ENCODE measurements around the gene SETD3. TPM values are rescaled to one million over a fixed set of nuclear protein-coding genes. Genes with fewer than 3 reads are reported as not detected.

SETD3 gene
- total RNA-seq, 1 donor from 2014 or later, result 54.2 TPM

DNA sequence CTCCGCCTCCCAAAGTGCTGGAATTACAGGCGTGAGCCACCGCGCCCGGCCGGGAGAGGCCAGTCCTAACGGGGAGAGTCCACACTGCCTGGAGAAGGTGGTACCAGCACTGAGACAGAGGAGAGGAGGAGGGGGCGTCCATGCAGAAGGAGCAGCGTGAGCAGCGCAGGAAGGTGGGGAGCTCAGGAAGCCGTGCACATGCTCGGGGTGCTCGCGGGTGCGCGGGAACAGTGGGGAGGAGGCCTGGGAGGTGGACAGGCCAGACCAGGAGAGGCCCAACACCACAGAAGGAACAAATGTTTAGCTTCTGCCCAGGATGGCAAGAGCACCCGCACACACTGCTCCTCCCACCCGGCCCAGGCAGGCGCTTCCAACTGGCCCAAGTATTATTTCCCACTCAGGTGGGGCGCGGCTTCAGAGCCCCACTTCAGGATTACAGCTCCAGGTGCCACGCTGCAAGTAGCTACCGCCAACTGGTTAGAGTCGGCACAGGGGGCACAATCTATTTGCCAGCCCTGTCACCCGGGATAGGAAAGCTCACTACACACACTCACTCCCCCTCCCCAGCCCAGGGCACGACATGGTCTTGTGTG, 127.9 kb downstream of the SETD3 start:
- Mint-ChIP-seq H3K36me3 (ENCODE audit: low read depth) (no peaks in the 10 kb centered on the region), H3K4me3 (ENCODE audit: unreplicated experiment) (no peak overlapping the region), H3K4me1 (ENCODE audit: low read depth) (no peaks in the 10 kb centered on the region), H3K27me3 (ENCODE audit: low read depth) (no peaks in the 10 kb centered on the region), H3K27ac (ENCODE audit: unreplicated experiment) (no peak overlapping the region), H3K9me3 (ENCODE audit: low read depth) (no peaks in the 10 kb centered on the region)
- peak; percentile 86 for DNase-seq (ENCODE audit: low spot score)
- no peak for TF ChIP-seq CTCF (IDR thresholded peaks at IDR 0.05)

- no peaks in the 10 kb centered on the region for H3K9me3 Mint-ChIP-seq (ENCODE audit: low read depth)
- H3K36me3 Mint-ChIP-seq (ENCODE audit: low read depth), result no peaks in the 10 kb centered on the region
- TF ChIP-seq CTCF (IDR thresholded peaks at IDR 0.05), result peak; percentile 26
- H3K27ac Mint-ChIP-seq (ENCODE audit: unreplicated experiment), result no peak overlapping the region
- DNase-seq (ENCODE audit: low spot score), result no peak
- H3K4me3 Mint-ChIP-seq (ENCODE audit: unreplicated experiment), result no peak overlapping the region
- H3K4me1 Mint-ChIP-seq (ENCODE audit: low read depth), result peaks cover 3% of the 10 kb centered on the region
- peaks cover 3% of the 10 kb centered on the region for H3K27me3 Mint-ChIP-seq (ENCODE audit: low read depth)
Measured at GRCh38 chr14:99351166-99352007, 129.3 kb downstream of the SETD3 start.

- Mint-ChIP-seq H3K27ac (ENCODE audit: unreplicated experiment) (no peak overlapping the region), H3K36me3 (ENCODE audit: low read depth) (peaks cover 2% of the 10 kb centered on the region), H3K4me1 (ENCODE audit: low read depth) (peaks cover 6% of the 10 kb centered on the region), H3K27me3 (ENCODE audit: low read depth) (peaks cover 9% of the 10 kb centered on the region), H3K9me3 (ENCODE audit: low read depth) (no peaks in the 10 kb centered on the region), H3K4me3 (ENCODE audit: unreplicated experiment) (no peak overlapping the region)
- no peak for TF ChIP-seq CTCF (IDR thresholded peaks at IDR 0.05)
- no peak for DNase-seq (ENCODE audit: low spot score)
Measured at GRCh38 chr14:99350751-99351150, 129.9 kb downstream of the SETD3 start.

DNA sequence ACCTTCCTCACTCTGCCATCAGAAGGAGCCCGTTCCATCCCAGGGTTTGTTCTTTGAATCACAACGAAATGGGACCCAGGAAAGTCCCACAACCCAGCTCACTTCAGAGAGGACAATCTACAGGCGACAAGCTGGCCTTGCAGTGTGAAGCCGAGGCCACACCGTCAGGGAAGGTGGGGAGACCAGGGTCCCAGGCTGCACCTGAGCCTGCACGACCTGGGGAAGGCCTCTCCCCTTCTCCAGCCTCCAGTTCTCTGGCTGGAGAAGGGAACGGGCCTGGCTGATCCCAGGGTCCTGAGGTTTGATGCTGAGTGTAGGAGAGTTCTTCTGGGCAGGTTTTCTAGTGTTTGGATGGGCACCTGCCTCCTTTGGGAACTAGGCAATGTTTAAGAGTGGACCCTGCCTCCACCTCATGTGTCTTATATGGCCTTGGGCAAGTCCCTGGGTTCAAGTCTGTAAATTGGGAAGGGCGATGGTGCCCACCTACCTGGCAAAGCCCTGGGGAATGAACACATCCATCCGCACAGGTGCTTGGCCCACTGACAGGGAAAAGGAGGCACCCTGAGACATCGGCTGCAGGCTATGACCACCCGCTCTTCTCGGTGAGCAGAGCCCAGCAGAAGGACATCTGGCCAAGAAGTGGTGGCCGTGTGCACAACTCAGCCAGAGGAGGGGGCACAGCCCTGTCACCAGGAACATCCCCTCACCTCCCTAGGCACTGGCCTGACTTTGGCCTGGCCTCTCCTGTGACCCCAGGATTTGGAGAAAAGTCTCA, 130.8 kb downstream of the SETD3 start:
- peak; percentile 72 for DNase-seq (ENCODE audit: low spot score)
- Mint-ChIP-seq H3K4me3 (ENCODE audit: unreplicated experiment) (no peak overlapping the region), H3K36me3 (ENCODE audit: low read depth) (peaks cover 2% of the 10 kb centered on the region), H3K4me1 (ENCODE audit: low read depth) (peaks cover 6% of the 10 kb centered on the region), H3K9me3 (ENCODE audit: low read depth) (no peaks in the 10 kb centered on the region), H3K27me3 (ENCODE audit: low read depth) (peaks cover 15% of the 10 kb centered on the region), H3K27ac (ENCODE audit: unreplicated experiment) (no peak overlapping the region)
- no peak for TF ChIP-seq CTCF (IDR thresholded peaks at IDR 0.05)

All from chondrocyte (in vitro differentiated cells).